ENCODE results near the gene OR13A1.
A peak's percentile ranks its signal among the peaks of the same experiment; 100 is the strongest.
"Not testable (repeated sequence)": the region's sequence is repeated elsewhere in the genome, so short reads cannot be mapped to it uniquely, and the experiment has no call there.

OR13A1 gene

GRCh38 chr10:45339894-45340293 is 24.5 kb upstream of the OR13A1 start:
- TF ChIP-seq CTCF (conservative IDR thresholded peaks at IDR 0.05): no peak
- H3K27ac ChIP-seq: no peak overlapping the region

GRCh38 chr10:45331824-45332223 is 16.4 kb upstream of the OR13A1 start:
- H3K27ac ChIP-seq: not testable (repeated sequence)

GRCh38 chr10:45326864-45327263 is 11.5 kb upstream of the OR13A1 start:
- H3K27ac ChIP-seq: not testable (repeated sequence)

- no peak overlapping the region for H3K27ac ChIP-seq
- no peak for TF ChIP-seq CTCF (conservative IDR thresholded peaks at IDR 0.05)
Measured at GRCh38 chr10:45325116-45325515, 9.7 kb upstream of the OR13A1 start.

- H3K27ac ChIP-seq: no peak overlapping the region
- no peak for TF ChIP-seq CTCF (conservative IDR thresholded peaks at IDR 0.05)
Measured at GRCh38 chr10:45319702-45320101, 4.3 kb upstream of the OR13A1 start.

GRCh38 chr10:45313264-45313873 is 2.0 kb downstream of the OR13A1 start:
- TF ChIP-seq CTCF (conservative IDR thresholded peaks at IDR 0.05): no peak

GRCh38 chr10:45308707-45309106 is 6.7 kb downstream of the OR13A1 start:
- TF ChIP-seq CTCF (conservative IDR thresholded peaks at IDR 0.05): peak; percentile 34; the same call in 1 of the 2 replicates
- H3K27ac ChIP-seq: no peak overlapping the region

More at GRCh38 chr10:45313264-45313873, 2.0 kb downstream of the OR13A1 start:
- H3K27ac ChIP-seq: no peak overlapping the region

GRCh38 chr10:45302573-45302972 is 12.8 kb downstream of the OR13A1 start:
- TF ChIP-seq CTCF (conservative IDR thresholded peaks at IDR 0.05): no peak
- H3K27ac ChIP-seq: no peak overlapping the region

GRCh38 chr10:45298341-45298955 is 17.0 kb downstream of the OR13A1 start:
- H3K27ac ChIP-seq: not testable (repeated sequence)
